ENCODE results near the gene RNASEH1. TPM values are rescaled to one million over a fixed set of nuclear protein-coding genes. Genes with fewer than 3 reads are reported as not detected.

The RNASEH1 gene
- total RNA-seq, 1 donor, result 39.4 TPM

- no peak overlapping the region for H3K4me3 ChIP-seq (ENCODE audit: insufficient read depth, low read length)
- H3K4me1 ChIP-seq (ENCODE audit: insufficient read depth, low read length), result no peaks in the 10 kb centered on the region
- no peak overlapping the region for H3K4me2 ChIP-seq (ENCODE audit: insufficient read depth, low read length)
- H3K9me3 ChIP-seq (ENCODE audit: low read depth, low read length), result no peaks in the 10 kb centered on the region
- H3K27me3 ChIP-seq (ENCODE audit: insufficient read depth, low read length), result no peaks in the 10 kb centered on the region
- TF ChIP-seq CTCF (IDR thresholded peaks at IDR 0.05; ENCODE audit: extremely low read depth, low read depth, low read length), result no peak
- no peak overlapping the region for H3K27ac ChIP-seq (ENCODE audit: low read depth, low read length)
- H3K79me2 ChIP-seq (ENCODE audit: insufficient read depth, low read length), result no peaks in the 10 kb centered on the region
- no peak for DNase-seq (ENCODE audit: insufficient read length, low spot score, missing footprints)
- no peak overlapping the region for H2AFZ ChIP-seq (ENCODE audit: low read length)
- no peaks in the 10 kb centered on the region for H3K36me3 ChIP-seq (ENCODE audit: insufficient read depth, low read length)
- no peaks in the 10 kb centered on the region for H4K20me1 ChIP-seq (ENCODE audit: insufficient read depth, low read length)
These were observed 44.6 kb upstream of the RNASEH1 start for GRCh38 chr2:3602553-3603339.

GRCh38 chr2:3601561-3602271, 43.6 kb upstream of the RNASEH1 start:
- H2AFZ ChIP-seq (ENCODE audit: low read length), result no peak overlapping the region
- no peak overlapping the region for H3K4me3 ChIP-seq (ENCODE audit: insufficient read depth, low read length)
- no peak overlapping the region for H3K27ac ChIP-seq (ENCODE audit: low read depth, low read length)
- H4K20me1 ChIP-seq (ENCODE audit: insufficient read depth, low read length), result no peaks in the 10 kb centered on the region
- H3K4me1 ChIP-seq (ENCODE audit: insufficient read depth, low read length), result no peaks in the 10 kb centered on the region
- H3K9me3 ChIP-seq (ENCODE audit: low read depth, low read length), result no peaks in the 10 kb centered on the region
- no peaks in the 10 kb centered on the region for H3K36me3 ChIP-seq (ENCODE audit: insufficient read depth, low read length)
- TF ChIP-seq CTCF (IDR thresholded peaks at IDR 0.05; ENCODE audit: extremely low read depth, low read depth, low read length), result no peak
- no peak for DNase-seq (ENCODE audit: insufficient read length, low spot score, missing footprints)
- no peak overlapping the region for H3K4me2 ChIP-seq (ENCODE audit: insufficient read depth, low read length)
- H3K79me2 ChIP-seq (ENCODE audit: insufficient read depth, low read length), result no peaks in the 10 kb centered on the region
- no peaks in the 10 kb centered on the region for H3K27me3 ChIP-seq (ENCODE audit: insufficient read depth, low read length)

- no peaks in the 10 kb centered on the region for H4K20me1 ChIP-seq (ENCODE audit: insufficient read depth, low read length)
- no peak for TF ChIP-seq CTCF (IDR thresholded peaks at IDR 0.05; ENCODE audit: extremely low read depth, low read depth, low read length)
- H2AFZ ChIP-seq (ENCODE audit: low read length), result no peak overlapping the region
- H3K27me3 ChIP-seq (ENCODE audit: insufficient read depth, low read length), result no peaks in the 10 kb centered on the region
- no peaks in the 10 kb centered on the region for H3K4me1 ChIP-seq (ENCODE audit: insufficient read depth, low read length)
- H3K4me3 ChIP-seq (ENCODE audit: insufficient read depth, low read length), result no peak overlapping the region
- no peak overlapping the region for H3K27ac ChIP-seq (ENCODE audit: low read depth, low read length)
- no peak for DNase-seq (ENCODE audit: insufficient read length, low spot score, missing footprints)
- H3K9me3 ChIP-seq (ENCODE audit: low read depth, low read length), result no peaks in the 10 kb centered on the region
- no peak overlapping the region for H3K4me2 ChIP-seq (ENCODE audit: insufficient read depth, low read length)
- no peaks in the 10 kb centered on the region for H3K36me3 ChIP-seq (ENCODE audit: insufficient read depth, low read length)
- H3K79me2 ChIP-seq (ENCODE audit: insufficient read depth, low read length), result no peaks in the 10 kb centered on the region
These were observed 42.2 kb upstream of the RNASEH1 start for GRCh38 chr2:3600256-3600855.
